ENCODE measurements around the gene GLYATL3.

GRCh38 chr6:49497304-49497703 is 2.4 kb upstream of the GLYATL3 start:
- TF ChIP-seq POLR2AphosphoS5 (IDR thresholded peaks at IDR 0.05; ENCODE audit: low read depth, low read length): no peak
- TF ChIP-seq TAF1 (IDR thresholded peaks at IDR 0.05; ENCODE audit: borderline replicate concordance, low read depth, low read length): no peak

Data from GM12892 (cell line).